HG02610 (cell line): Measurements from ENCODE around the gene TECPR1.

Source experiments
- ATAC-seq: cut with Tn5 transposase; IDR thresholded peaks from one replicate; pipeline ENCODE4 v1.9.1; 2021; ENCODE audit warnings: mild to moderate bottlenecking, moderate library complexity; ENCODE audit not compliant: unreplicated experiment

Gene TECPR1

DNA sequence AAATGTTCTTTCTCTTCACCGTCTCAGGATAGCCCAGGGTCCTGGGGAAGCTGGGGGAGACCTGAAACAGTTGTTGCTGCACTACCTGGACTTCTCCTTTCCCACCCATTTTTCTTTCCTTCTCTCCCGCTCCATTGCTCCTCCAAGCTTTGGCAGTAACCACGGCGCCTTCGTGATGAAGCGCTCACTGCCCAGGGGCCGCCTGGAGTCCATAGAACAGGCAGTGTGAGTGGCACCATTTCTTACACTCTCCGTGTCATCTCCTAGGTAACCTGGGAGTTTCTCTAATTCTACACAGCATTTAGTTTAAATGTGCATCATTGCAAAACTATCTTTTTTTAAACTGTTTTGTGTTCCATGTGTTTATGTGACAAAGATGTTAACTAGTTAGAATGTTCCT is 81.1 kb downstream of the TECPR1 start:
- ATAC-seq, result no peak

DNA sequence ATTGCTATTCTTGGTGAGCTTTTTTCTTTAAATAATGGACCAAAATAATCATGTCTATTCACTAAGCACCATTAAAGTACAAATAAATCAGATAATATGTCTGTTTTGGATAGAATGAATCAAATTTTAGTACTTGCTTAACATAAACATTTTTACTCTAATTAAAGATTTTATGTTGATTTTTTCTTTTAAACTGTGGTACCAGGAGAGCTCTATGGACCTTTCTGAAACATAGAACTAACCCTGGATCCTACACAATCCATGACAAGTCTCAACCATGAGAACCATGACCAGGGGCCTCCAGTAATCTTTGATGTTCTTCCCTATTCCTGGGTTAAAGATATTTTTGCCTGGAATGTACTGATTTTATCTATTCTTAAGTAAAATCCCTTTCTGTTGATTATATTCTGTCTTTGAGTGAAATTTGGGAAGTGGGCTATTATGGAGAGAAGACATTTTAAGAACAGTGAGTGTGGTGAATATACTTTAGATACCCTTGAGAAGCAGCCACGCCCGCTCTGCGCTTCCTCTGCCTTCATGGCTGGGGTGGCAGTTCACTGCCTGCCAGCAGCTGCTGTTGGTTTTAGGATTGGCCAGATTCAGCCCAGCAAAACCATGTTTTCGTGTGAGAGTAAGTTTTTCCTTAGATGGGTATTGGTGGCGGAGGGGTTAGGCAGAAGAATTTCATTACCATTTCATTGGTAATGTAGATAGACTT is 83.0 kb downstream of the TECPR1 start:
- no peak for ATAC-seq

DNA sequence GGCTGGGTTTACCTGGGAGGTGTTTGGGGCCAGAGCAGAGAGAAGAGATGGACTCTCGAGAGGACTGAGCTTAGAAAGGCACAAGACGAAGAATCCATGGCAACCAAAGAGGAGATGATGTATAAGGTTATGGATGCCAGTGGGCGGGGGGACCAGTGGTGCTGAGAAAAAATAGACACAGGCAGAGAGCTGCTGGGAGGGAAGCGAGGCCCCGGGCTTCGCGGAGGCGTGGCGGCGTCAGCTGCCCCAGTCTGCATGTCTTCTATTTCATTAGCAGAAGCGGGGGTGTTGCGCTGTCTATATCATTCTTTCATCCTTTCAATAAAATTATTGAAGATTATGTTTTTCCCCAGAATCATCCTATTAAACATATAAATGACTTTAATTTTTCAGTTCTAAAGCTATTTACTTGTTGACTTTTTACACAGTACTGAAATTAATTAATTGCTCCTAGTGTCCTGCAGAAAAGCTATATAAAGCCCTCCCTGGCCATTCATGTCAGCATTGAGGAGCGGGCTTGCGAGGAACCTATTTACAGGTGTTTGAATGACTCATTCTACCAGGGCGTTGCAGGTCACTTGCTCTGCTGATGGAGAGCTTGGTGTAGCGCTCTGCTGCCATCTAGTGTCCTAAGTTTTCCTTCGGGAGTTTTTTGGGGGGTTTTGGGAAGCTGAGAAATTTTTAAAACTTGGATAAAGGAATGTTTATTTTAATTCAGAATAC is 83.7 kb downstream of the TECPR1 start:
- peak; percentile 78 for ATAC-seq

DNA sequence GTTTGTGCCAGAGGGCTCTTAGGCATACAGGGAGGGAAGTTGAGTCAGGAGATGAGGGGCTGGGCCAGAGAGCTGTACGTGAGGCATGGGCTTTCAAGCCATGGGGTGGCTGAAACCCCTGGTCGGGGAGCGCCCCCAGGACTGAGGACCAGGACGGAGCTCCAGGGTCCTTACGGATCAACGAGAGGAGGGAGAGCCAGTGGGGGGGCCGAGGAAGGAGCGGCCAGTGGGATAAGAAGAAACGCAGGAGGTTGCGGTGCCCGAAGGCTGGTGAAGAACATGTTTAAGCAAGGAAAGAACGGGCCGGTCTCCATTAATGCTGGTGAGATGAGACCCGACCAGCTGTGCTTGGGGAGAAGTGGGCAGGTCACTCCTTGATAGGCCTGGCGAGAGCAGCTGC is 84.4 kb downstream of the TECPR1 start:
- ATAC-seq, result no peak

DNA sequence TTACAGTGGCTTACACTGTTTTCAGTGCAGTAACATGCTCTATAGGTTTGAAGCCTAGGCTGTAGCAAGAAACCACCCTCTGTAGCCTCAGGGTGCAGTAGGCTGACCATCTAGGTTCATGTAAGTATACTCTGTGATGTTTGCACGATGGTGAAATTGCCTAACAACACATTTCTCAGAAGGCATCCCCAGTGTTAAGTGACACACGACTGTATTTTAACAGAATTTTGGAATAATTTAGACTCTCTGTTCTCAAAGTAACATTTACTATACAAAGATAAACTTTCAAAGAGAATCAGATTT is 85.4 kb downstream of the TECPR1 start:
- ATAC-seq, result no peak

DNA sequence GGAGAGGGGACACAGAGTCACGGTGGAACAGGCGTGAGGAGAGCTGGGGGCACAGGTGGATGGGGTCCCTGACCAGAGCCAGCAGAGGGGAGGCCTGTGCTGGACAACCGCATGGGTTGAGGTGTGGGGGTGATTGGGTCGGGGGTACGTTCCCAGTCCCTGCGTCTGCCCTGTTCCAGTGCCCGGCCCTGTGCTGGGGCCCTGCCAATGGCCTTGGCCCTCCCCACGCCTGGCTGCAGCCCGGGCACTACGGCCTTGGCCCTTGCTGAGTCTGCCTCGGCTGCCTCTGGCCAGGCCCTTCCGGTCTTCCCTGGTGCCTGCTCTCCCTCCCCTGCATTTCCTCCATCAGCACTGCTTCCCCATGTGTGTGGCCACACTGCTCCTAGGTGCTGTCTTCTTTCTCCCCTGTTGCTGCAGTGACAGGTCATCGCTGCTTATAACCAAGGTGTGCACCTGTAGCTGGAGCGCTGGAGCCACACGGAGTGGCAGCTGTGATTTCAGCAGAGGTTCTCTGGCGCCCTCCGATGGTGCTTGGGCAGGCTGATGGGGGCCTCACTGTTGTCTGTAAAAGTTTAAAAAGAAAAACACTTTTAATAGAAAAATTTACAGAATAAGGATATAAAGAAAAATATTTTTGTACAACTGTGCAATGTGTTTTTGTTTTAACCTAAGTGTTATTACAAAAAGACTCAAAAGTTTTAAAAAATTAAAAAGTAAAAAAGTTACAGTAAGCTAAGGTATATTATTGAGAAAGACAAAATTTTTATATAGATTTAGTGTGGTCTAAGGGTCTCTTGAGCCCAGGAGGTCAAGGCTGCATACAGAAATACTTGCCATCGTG is 86.0 kb downstream of the TECPR1 start:
- ATAC-seq, result peak; percentile 38
